Measurements from ENCODE around the gene F2.

Gene F2

DNA sequence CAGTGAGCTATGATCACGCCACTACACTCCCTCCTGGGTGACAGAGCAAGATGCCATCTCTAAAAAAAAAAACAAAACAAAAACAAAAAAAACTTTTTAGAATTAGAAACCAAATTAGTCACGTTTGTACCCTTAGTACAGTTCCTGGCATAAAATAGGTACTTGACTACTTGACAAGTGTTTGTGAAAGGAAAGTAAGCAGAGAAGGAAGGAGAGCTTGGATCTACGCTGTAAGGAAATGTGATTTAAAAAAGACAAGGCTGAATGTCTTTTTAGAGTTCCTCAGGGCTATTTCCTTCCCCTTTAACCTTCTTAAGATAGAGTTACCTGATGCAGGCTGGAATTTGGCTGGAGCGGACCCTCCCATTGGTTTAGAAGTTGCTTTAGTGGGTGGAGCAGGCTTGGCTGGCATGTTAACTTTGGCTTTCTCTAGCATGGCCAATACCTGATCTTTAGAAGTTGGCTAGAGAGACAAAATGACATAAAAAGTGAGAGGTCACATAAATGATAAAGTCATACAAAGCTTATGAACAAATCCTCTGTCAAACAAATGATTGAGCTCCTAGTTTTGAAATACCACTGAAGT is 50.7 kb downstream of the F2 start:
- in situ Hi-C loops (cut with MboI; ENCODE audit: low pct_unique_long_range_greater_than_20kb, low sequenced_read_pairs) = no loop called here
- DNase-seq = no peak

- DNase-seq = no peak
- in situ Hi-C loops (cut with MboI; ENCODE audit: low pct_unique_long_range_greater_than_20kb, low sequenced_read_pairs) = no loop called here
Measured at GRCh38 chr11:46776878-46777277, 57.9 kb downstream of the F2 start.

- in situ Hi-C loops (cut with MboI; ENCODE audit: low pct_unique_long_range_greater_than_20kb, low sequenced_read_pairs) = no loop called here
- DNase-seq = no peak
Measured at GRCh38 chr11:46778416-46778815, 59.4 kb downstream of the F2 start.
